HG02884 (cell line): Measurements from ENCODE around the gene SGMS2.
"Not testable (repeated sequence)": the region's sequence is repeated elsewhere in the genome, so short reads cannot be mapped to it uniquely, and the experiment has no call there.

Experiments used
- ATAC-seq: cut with Tn5 transposase; IDR thresholded peaks from one replicate; pipeline ENCODE4 v1.9.1; 2021; ENCODE audit warnings: mild to moderate bottlenecking, moderate library complexity; ENCODE audit not compliant: unreplicated experiment

The SGMS2 gene

GRCh38 chr4:107905082-107905481 lies 80.3 kb downstream of the SGMS2 start:
- not testable (repeated sequence) for ATAC-seq

DNA sequence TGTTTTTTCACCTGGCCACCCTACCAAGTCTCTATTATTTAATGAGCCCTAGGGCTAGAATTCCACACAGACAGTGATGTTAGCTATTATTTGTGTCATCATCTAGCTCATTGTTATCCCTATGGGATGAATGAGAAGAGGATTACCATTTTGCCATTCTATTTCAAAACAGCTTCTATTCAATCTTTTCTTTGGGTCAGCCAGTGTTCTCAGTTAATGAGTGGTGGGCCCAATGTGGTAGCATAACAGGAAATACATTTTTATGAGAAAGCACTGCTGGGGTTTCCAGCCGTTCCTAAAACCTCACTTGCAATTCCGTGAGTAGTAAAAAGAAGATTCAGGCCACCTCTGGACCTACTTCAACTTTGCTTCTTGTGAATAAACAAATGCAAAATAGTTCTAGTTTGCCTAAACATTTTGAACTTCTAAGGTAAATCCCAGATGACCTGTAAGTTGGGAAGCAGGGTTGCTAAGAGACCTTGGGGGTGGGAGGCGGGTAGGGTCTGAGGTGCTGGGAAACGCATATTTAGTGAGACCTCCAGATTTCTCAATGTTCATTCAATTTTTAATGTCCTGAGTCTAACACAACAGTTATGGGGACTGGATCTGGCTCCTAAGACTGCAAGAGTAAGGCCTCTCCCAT lies 81.8 kb downstream of the SGMS2 start:
- no peak for ATAC-seq

- no peak for ATAC-seq
Observed at GRCh38 chr4:107908377-107908776, 83.6 kb downstream of the SGMS2 start.

GRCh38 chr4:107913283-107913899 lies 88.7 kb downstream of the SGMS2 start:
- peak; percentile 90 for ATAC-seq

DNA sequence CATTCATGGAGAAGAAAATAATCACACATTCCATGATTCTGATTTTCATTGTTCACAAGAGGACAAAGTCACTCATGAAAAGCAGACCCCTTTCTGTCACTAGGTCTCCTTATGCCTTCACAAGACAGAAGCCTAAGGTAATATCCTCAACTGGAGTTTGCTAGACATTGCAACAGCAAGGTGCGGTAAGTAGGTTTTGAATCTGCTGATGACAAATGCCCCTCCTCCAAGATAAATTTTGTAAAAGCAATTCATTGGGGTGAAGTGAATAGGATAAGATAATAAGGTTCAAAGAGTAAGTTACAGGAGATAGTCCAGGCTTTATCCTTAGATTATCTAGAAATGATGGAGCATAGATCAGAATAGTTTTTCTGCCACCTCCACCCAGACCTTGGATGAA lies 90.5 kb downstream of the SGMS2 start:
- no peak for ATAC-seq

- no peak for ATAC-seq
Observed at GRCh38 chr4:107916623-107917022, 91.9 kb downstream of the SGMS2 start.

- ATAC-seq, result no peak
Observed at GRCh38 chr4:107917500-107917899, 92.8 kb downstream of the SGMS2 start.

DNA sequence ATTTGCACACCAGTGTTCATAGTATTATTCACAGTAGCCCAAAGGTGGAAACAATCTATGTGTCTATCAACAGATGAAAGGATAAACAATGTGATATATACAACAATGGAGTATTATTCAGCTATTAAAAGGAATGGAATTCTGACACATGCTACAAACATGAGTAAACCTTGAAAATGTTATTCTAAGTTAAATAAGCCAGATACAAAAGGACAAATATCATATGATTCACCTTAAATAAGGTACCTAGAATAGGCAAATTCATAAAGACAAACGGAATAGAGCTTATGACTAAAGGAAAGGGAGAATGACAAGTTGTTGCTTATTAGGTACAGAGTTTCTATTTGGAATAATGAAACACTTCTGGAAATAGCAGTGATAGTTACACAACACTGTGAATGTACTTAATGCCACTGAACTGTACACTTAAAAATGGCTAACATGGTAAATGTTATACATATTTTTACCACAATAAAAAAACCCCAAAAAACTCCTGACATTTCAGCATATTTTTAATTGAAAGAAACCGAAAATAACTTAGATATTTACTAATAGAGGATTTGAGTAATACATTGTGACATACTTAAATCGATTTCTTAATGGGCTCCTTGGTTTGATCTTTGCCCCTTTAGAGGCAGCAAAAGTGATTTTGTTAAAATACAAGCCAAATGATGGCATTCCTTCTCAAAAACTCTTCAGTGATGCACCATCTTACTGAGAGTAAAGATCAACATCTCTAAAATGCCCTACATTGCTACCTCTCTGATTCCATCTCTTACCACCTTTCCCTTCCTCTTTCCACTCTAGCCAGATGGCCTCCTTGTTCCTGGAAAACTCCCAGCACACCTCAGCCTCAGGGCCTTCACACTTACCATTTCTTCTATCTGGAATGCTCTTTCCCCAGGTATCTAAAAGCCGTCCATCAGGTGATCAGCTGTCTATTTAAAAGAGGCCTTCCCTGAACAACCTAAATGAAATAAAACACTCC lies 98.0 kb downstream of the SGMS2 start:
- ATAC-seq, result no peak

DNA sequence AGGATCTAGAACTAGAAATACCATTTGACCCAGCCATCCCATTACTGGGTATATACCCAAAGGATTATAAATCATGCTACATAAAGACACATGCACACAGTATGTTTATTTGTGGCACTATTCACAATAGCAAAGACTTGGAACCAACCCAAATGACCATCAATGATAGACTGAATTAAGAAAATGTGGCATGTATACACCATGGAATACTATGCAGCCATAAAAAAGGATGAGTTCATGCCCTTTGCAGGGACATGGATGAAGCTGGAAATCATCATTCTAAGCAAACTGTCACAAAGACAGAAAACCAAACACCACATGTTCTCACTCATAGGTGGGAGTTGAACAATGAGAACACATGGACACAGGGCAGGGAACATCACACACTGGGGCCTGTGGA lies 101.0 kb downstream of the SGMS2 start:
- not testable (repeated sequence) for ATAC-seq

DNA sequence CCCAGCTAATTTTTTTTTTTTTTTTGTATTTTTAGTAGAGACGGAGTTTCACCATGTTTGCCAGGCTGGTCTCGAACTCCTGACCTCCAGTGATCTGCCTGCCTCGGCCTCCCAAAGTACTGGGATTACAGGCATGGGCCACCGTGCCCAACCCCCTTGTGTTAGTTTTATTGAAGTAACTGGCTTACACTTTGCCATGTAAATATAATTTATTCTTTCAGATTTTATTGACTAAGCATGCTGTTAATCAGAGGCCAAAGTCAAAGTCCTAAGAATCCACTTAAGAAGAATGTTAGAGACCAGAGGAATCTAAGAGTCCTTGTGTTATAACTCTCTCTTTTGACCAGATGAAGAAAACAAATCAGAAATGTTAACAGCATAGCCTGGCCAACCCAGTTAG lies 102.1 kb downstream of the SGMS2 start:
- not testable (repeated sequence) for ATAC-seq

GRCh38 chr4:107930821-107931774 lies 106.4 kb downstream of the SGMS2 start, which contains the start of gene CYP2U1:
TSS of gene CYP2U1 (plus strand) at chr4:107931549. CDS start at chr4:107931644, 95 bp downstream.
- ATAC-seq, result peak; percentile 88

DNA sequence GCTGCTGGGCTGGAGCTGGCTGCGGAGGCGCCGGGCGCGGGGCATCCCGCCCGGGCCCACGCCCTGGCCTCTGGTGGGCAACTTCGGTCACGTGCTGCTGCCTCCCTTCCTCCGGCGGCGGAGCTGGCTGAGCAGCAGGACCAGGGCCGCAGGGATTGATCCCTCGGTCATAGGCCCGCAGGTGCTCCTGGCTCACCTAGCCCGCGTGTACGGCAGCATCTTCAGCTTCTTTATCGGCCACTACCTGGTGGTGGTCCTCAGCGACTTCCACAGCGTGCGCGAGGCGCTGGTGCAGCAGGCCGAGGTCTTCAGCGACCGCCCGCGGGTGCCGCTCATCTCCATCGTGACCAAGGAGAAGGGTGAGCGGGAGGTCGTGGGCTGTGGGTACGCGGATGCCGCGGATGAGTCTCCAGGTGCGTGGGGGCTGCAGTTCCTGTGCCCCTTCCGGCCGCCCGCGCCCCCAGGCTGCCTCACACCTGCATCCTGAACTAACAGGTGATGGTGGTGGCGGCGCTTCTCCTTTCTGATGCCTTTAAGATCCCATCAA lies 107.1 kb downstream of the SGMS2 start:
- ATAC-seq, result peak; percentile 23

DNA sequence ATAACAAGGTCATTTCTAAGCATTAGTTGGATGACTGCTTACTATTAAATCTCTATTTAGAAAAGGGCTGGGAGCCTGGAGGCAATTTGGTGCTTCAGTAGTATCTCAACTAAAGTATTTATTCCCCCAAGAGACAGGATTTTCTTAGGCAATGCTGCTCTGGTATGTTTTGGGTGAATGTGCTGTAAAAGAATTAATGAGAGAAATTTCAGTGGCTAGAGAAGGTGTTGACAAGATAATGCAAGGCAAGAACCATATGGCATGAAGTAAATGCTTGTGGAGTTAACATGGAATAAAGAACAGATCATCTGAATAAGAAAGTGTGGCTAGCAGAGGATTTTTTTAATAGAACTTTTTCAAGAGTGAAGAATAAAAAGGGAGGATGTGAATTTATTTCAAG lies 110.5 kb downstream of the SGMS2 start:
- no peak for ATAC-seq

DNA sequence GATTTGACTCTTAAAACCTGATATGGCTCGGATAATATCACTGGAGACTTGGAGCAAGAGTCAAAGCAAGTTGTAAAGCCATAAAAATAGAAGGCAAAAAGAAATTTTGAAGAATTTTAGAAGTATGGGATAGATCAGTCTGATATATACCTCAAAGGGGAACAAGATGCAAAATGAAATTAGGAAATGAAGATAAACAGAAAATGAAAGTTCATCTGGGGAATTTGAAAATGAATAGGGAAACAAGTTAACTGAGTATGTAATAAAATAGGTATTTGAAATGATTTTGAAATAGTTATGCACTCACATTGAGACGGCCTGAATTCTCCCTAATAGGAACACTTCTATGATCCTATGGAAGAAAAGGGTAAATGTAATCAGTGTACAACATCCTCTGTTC lies 112.3 kb downstream of the SGMS2 start:
- ATAC-seq, result no peak

- no peak for ATAC-seq
Observed at GRCh38 chr4:107939307-107939706, 114.6 kb downstream of the SGMS2 start.

GRCh38 chr4:107945809-107946208 lies 121.1 kb downstream of the SGMS2 start:
- no peak for ATAC-seq

DNA sequence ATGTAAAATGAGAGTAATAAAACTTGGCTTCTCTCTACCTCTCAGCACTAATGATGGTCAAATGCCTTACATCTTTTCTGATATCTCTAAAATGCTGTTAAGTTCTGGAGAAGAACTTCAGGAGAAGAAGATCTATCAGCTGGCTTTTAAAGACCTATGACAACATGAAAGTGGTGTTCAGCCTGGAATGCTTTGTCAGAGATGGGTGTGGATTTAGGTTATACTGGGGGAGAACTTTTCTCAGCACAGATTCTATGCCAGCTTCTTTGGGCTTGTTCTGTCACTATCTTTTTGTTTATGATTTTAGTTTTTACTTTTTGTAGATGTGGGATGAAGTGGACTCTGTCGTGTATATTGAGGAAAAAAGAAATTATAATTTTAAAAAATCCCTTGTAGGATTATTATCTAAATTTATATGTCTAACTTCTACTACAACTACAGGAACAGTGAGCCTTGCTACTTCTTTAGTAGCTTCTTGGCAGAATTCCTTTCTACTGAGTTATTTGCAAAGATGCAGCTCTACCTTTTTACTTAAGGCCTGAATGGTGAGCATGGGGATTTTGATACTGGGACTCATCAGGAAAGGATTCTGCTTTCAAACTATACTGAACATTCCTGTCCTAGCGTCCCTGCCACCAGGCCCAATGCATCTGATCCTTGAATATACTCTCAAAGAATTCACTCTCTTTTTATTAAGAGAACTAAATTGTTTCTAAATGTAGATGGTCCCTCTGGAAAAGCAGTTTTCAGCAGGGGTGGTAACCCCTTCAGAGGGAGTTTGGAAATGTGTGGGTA lies 126.2 kb downstream of the SGMS2 start:
- no peak for ATAC-seq

GRCh38 chr4:107951551-107951950 lies 126.8 kb downstream of the SGMS2 start:
- ATAC-seq, result no peak

DNA sequence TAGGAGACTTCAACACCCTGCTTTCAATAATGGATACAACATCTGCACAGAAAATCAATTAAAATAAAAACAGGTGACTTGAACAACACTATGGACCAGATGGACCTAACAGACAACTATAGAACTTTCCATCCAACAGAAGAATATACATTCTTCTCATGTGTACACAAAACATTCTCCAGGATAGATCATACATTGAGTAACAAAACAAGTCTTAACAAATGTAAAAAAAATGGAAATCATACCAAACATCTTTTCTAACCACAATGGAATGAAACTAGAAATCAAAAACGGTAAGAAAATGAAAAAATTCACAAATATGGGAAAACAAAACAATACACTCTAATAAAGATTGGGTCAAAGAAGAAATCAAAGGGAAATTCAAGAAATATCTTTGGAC lies 131.3 kb downstream of the SGMS2 start:
- no peak for ATAC-seq
